ENCODE data around the gene PIK3R4.

GRCh38 chr3:130656627-130657026 lies 90.0 kb downstream of the PIK3R4 start:
- TF ChIP-seq POLR2A (IDR thresholded peaks at IDR 0.05) (no peak), CTCF (IDR thresholded peaks at IDR 0.05) (no peak), EP300 (IDR thresholded peaks at IDR 0.05) (no peak)
